ENCODE measurements around the gene RAB3GAP1.

RAB3GAP1 gene

DNA sequence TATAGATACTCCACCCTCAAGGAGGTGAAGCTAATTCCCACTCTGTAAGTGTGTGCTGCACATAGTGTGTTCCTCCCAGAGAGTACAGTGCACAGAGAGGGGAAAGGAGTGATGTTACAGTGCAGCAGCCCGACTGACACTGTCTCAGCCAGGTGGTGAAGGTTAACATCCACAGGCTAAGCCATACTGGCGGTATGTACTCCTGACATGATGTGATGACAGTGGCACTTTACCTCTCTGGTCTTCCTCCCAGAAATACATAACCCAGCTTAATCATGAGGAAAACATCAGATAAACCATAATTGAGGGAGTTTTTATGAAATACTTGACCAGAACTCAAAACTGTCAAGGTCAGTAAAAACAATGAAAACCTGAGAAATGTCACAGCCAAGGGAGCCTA lies 107.1 kb downstream of the RAB3GAP1 start:
- TF ChIP-seq, protein P1, sequence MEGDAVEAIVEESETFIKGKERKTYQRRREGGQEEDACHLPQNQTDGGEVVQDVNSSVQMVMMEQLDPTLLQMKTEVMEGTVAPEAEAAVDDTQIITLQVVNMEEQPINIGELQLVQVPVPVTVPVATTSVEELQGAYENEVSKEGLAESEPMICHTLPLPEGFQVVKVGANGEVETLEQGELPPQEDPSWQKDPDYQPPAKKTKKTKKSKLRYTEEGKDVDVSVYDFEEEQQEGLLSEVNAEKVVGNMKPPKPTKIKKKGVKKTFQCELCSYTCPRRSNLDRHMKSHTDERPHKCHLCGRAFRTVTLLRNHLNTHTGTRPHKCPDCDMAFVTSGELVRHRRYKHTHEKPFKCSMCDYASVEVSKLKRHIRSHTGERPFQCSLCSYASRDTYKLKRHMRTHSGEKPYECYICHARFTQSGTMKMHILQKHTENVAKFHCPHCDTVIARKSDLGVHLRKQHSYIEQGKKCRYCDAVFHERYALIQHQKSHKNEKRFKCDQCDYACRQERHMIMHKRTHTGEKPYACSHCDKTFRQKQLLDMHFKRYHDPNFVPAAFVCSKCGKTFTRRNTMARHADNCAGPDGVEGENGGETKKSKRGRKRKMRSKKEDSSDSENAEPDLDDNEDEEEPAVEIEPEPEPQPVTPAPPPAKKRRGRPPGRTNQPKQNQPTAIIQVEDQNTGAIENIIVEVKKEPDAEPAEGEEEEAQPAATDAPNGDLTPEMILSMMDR (IDR thresholded peaks at IDR 0.05; ENCODE audit: low read depth, low read length, missing control alignments) = no peak
- no peak for DNase-seq (ENCODE audit: low read depth)
- no peak overlapping the region for H3K4me3 ChIP-seq (ENCODE audit: low read depth, low read length)

GRCh38 chr2:135162377-135162776 lies 110.3 kb downstream of the RAB3GAP1 start:
- no peak overlapping the region for H3K4me3 ChIP-seq (ENCODE audit: low read depth, low read length)
- DNase-seq (ENCODE audit: low read depth) = no peak

DNA sequence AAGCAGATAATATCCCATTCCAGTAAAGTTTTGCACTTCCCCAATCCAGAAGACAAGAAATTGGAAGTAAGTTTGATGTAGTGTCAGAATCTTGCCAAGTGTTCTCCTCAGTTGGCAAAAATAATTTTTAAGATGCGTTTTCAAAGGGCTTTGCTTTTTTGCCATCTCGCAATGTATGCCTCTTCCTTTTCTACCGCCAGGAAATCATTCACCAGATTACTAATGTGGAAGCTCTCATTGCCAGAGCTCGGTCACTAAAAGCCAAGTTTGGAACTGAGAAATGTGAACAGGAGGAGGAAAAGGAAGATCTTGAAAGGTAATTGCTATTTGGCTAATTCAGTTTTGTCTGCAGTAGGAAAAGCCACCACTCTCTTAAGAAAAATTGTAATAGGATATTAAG lies 110.7 kb downstream of the RAB3GAP1 start:
- TF ChIP-seq, protein P1 (IDR thresholded peaks at IDR 0.05; ENCODE audit: low read depth, low read length, missing control alignments) = no peak
- DNase-seq (ENCODE audit: low read depth) = no peak
- H3K4me3 ChIP-seq (ENCODE audit: low read depth, low read length) = no peak overlapping the region

More at GRCh38 chr2:135162377-135162776, 110.3 kb downstream of the RAB3GAP1 start:
- TF ChIP-seq, protein P1 (IDR thresholded peaks at IDR 0.05; ENCODE audit: low read depth, low read length, missing control alignments) = no peak

DNA sequence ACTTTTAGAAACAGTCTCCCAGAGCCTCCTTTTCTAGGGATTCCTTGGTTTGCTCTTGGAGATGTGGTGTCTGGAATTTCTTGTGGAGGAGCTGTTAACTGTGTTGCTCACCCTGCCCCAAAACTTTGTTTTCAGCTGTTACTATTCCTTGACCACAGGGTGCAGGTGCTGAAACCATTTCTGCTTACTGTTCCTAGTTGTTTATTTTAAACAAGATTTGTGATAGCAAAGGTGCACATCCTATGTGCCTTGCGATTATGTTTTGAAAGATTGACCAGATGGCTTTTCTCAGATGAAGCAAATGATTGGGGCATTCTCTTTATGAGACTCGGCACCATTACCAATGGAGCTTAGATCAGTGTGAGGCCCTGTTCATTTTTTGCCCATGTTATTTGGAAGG lies 111.2 kb downstream of the RAB3GAP1 start:
- TF ChIP-seq, protein P1 (IDR thresholded peaks at IDR 0.05; ENCODE audit: low read depth, low read length, missing control alignments) = no peak
- DNase-seq (ENCODE audit: low read depth) = no peak
- H3K4me3 ChIP-seq (ENCODE audit: low read depth, low read length) = no peak overlapping the region

DNA sequence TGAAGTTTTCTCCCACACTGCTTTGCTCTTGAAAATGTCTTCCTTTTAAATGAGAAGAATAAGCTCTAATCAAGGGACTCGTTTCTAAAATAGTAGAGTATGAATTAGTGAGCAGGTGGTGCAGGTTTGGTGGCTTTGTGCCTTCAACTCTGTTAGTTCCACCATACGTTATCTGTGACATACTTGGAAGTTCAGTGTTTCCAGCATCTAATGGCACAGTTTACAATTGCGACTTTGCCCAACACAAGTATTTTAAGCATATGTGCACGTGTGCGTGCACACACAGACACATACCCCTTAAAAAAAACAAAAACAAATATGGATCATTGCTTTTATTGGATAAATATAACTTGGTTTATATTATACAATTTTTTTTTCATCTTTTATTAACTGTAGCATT lies 111.8 kb downstream of the RAB3GAP1 start:
- TF ChIP-seq, protein P1 (IDR thresholded peaks at IDR 0.05; ENCODE audit: low read depth, low read length, missing control alignments) = no peak
- no peak overlapping the region for H3K4me3 ChIP-seq (ENCODE audit: low read depth, low read length)
- DNase-seq (ENCODE audit: low read depth) = no peak

- DNase-seq (ENCODE audit: low read depth) = no peak
- TF ChIP-seq, protein P1 (IDR thresholded peaks at IDR 0.05; ENCODE audit: low read depth, low read length, missing control alignments) = no peak
- no peak overlapping the region for H3K4me3 ChIP-seq (ENCODE audit: low read depth, low read length)
Measured at GRCh38 chr2:135164431-135164830, 112.3 kb downstream of the RAB3GAP1 start.

DNA sequence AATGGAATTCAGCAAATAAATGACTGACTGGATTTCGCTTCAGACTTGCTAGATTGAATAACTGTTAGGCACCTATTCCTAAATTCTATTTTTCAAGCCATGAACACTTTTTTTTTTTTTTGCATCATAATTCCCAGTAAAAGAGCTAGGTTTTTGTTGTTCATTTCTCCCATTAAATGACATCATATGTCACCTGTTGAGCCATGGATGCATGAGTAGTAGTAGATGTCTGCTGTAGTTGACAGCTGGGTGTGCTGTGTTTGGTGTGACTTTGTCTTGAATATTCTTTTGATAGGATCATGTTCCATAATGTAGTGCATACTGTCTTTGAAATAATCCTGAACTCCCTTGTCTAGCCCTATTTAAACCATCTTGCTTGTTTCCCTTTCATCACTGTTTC lies 115.2 kb downstream of the RAB3GAP1 start:
- TF ChIP-seq, protein P1 (IDR thresholded peaks at IDR 0.05; ENCODE audit: low read depth, low read length, missing control alignments) = no peak

More for the DNA sequence above, 115.2 kb downstream of the RAB3GAP1 start:
- no peak overlapping the region for H3K4me3 ChIP-seq (ENCODE audit: low read depth, low read length)
- no peak for DNase-seq (ENCODE audit: low read depth)
